Gastrocnemius medialis (tissue), 4 donors: Measurements from ENCODE around the gene OR5M11.
"Not testable (repeated sequence)": the region's sequence is repeated elsewhere in the genome, so short reads cannot be mapped to it uniquely, and the experiment has no call there.

Experiments
- CTCF ChIP-seq, 5 experiments: fragments of 450-650 bp in 3 of 5; fragments of 200-600 bp in 2 of 5; sonication (generic) in 2 of 5; IDR thresholded peaks in 4 of 5; conservative IDR thresholded peaks in 1 of 5; 1 replicate in 4 of 5; 2 replicates in 1 of 5; pipeline ENCODE4 v1.5.1; 2016 to 2019; ENCODE audit warnings: antibody characterized with exemption in 5 of 5, mild to moderate bottlenecking in 3 of 5, moderate library complexity in 3 of 5
- POLR2A ChIP-seq, 2 donors: fragments of 450-650 bp; IDR thresholded peaks; one replicate each; pipeline ENCODE4 v1.6.1; 2017; ENCODE audit warnings: antibody characterized with exemption in 2 of 2, mild to moderate bottlenecking in 2 of 2, moderate library complexity in 2 of 2

DNA sequence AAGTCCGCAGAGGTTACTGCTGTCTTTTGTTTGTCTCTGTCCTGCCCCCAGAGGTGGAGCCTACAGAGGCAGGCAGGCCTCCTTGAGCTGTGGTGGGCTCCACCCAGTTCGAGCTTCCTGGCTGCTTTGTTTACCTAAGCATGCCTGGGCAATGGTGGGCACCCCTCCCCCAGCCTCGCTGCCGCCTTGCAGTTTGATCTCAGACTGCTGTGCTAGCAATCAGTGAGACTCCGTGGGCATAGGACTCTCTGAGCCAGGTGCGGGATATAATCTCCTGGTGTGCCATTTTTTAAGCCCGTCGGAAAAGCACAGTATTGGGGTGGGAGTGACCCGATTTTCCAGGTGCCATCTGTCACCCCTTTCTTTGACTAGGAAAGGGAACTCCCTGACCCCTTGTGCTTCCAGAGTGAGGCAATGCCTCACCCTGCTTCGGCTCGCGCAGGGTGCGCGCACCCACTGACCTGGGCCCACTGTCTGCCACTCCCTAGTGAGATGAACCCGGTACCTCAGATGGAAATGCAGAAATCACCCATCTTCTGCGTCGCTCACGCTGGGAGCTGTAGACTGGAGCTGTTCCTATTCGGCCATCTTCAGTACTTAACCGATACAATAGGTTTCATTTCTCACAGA is 49.1 kb upstream of the OR5M11 start:
- TF ChIP-seq POLR2A (IDR thresholded peaks at IDR 0.05); CTCF (IDR thresholded peaks at IDR 0.05 in 4 of 5, conservative IDR thresholded peaks at IDR 0.05 in 1 of 5): not testable (repeated sequence)
